ENCODE data around the gene IGDCC3.
A peak's percentile ranks its signal among the peaks of the same experiment; 100 is the strongest.

IGDCC3 gene

DNA sequence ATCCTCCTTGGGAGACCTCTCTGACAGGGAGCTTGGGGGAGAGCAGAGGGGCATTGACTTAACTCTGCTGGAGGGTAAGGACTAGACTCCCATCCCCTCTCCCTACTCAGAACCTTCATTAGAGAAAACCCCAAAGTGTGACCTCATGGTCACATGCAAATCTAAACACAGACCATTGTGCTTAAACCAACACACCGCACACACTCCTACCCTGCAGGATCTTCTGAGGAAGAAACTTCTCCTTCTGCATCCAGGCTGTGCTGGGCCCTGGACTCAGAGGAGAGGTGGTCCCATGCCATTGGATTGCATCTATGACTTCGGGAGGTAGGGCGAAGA is 90.3 kb downstream of the IGDCC3 start:
- H3K9ac ChIP-seq (ENCODE audit: low read depth, low read length) = no peak overlapping the region; the same call in 1 of the 2 replicates
- H3K36me3 ChIP-seq (ENCODE audit: insufficient read depth, low read length) = no peaks in the 10 kb centered on the region
- H3K9me3 ChIP-seq (ENCODE audit: control insufficient read depth, insufficient read depth, low read length) = no peaks in the 10 kb centered on the region
- peaks cover 12% of the 10 kb centered on the region for H3K4me1 ChIP-seq (ENCODE audit: insufficient read depth, low read length)

DNA sequence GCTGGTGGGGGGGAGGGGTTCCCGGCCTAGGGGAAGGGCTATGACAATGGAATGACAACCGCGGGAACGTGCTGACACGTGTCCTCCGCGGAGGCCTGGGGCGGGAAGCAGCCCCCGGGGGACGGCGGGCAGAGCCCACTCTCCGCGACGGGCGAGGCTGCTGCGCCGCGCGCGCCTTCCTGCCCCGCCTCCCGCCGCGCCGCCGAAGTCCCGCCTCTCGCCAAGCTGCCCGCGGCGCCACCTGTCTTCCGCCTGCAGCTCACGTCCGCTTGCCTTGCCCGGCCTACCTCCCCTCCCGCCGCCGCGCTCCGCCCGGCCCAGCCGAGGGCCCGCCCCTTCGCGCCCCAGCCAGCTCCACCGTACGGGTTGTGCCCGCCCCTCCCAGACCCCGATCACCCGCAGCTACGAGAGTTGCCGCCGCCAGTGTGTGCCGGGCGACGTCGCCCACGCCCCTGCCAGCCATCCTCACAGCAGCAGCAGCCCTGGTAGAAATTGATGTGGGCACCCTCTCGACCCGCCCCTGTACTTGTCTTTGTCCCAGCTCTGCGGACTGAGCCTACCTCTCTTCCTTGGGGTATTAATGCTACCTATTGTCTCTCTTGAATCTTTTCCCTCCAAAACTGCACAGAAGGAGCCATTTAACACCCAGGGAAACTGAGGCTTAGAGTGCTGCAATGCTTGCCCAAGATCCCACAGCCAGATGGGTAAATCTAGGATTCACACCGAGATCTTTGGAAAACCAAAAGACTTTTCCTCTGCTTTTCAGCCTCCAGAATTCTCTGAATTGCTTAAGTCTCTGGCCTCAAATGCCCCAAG is 90.9 kb downstream of the IGDCC3 start, which contains the start of gene PARP16:
Gene PARP16, minus strand, starts transcription at position 180 of the 816 bp plus-strand sequence. CDS start 457 bp downstream, outside the sequence.
- Histone ChIP-seq H3K9me3 (ENCODE audit: control insufficient read depth, insufficient read depth, low read length) (no peaks in the 10 kb centered on the region), H3K36me3 (ENCODE audit: insufficient read depth, low read length) (no peaks in the 10 kb centered on the region), H3K4me1 (ENCODE audit: insufficient read depth, low read length) (peaks cover 12% of the 10 kb centered on the region), H3K9ac (ENCODE audit: low read depth, low read length) (peak within 1 kb of the TSS; percentile 68)

DNA sequence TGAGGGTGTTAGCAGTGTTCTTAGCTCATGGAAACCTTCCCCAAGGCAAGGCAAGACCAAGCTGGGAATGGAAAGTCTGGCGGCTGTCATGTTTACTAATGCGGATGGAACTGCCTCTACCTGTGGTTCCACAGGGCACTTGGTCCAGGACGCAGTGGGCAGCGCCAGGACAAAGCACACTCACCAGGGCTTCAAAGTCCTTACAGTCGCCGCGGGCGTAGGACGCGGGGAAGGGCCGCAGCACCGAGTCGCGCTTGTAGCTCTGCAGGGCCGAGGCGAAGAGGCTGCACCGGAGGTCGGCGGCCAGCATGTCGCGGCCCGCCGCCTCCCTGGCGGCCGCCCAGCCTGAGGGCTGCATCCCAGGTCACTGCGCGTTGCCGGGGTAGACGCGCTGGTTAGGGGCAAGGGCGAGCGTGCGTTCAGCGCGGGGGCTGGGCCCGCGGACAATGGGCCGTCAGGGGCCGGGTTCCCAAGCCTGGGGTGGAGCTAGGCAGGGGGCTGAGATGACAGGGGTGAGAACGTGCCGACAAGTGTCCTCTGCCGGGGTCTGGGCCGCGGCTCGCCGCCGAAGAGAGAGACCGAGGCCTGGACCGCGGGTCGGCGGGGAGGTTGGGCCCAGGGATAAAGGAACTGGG is 91.6 kb downstream of the IGDCC3 start:
- Histone ChIP-seq H3K9ac (ENCODE audit: low read depth, low read length) (peak overlapping the region; percentile 68), H3K9me3 (ENCODE audit: control insufficient read depth, insufficient read depth, low read length) (no peaks in the 10 kb centered on the region), H3K4me1 (ENCODE audit: insufficient read depth, low read length) (peaks cover 12% of the 10 kb centered on the region), H3K36me3 (ENCODE audit: insufficient read depth, low read length) (no peaks in the 10 kb centered on the region)

DNA sequence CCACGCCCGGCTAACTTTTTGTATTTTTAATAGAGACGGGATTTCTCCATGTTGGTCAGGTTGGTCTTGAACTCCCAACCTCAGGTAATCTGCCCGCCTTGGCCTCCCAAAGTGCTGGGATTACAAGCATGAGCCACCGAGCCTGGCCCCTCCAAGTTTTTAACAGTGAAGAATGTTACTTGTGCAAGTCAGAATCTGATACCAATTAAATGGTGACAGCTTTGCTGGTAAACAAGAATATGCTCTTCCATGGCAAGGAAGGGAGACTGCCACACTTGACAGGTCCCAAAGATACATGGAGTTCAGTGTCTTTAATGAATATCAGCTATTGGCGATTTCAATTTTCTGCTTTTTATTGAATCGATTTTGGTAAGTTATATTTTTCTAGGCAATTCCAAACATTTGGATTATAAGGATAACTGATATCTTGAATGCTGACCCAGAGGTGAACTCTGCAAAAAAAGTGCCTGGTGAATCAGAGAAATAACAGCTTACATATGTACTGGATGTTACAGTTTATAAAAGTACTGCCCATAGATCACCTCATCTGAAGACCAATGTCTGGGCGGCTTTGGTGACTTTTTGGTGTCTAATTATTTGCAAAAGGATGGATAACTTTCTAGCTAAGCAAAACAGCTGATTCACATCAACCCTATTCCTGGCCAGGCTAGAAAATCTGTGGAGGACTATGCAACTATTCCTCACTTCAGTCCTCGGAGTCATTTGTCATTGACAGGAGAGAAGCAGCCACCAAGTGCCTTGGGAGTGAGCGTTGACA is 92.3 kb downstream of the IGDCC3 start:
- Histone ChIP-seq H3K9ac (ENCODE audit: low read depth, low read length) (peak overlapping the region; percentile 68), H3K36me3 (ENCODE audit: insufficient read depth, low read length) (no peaks in the 10 kb centered on the region), H3K4me1 (ENCODE audit: insufficient read depth, low read length) (peaks cover 12% of the 10 kb centered on the region), H3K9me3 (ENCODE audit: control insufficient read depth, insufficient read depth, low read length) (no peaks in the 10 kb centered on the region)

DNA sequence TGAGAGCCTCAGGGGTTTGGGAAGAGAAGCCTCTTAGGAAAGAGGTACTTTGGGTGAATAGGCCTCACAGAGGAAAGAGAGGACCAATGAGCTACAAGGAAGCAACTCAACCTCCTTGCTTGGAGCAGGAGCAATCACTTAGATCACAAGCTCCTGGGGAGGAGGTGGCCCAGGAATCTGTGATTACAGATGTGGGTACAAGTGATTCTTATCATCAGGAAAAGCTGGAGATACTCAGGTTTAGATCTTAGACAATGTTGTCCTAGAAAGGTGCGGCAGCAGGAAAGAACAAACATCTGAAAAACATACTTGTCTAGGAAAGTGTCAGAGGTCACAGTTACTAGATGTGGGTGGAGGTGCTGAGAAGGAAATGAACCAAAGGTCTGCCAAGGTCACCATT is 99.3 kb downstream of the IGDCC3 start:
- no peaks in the 10 kb centered on the region for H3K4me1 ChIP-seq (ENCODE audit: insufficient read depth, low read length)
- H3K9ac ChIP-seq (ENCODE audit: low read depth, low read length) = no peak overlapping the region
- no peaks in the 10 kb centered on the region for H3K9me3 ChIP-seq (ENCODE audit: control insufficient read depth, insufficient read depth, low read length)
- H3K36me3 ChIP-seq (ENCODE audit: insufficient read depth, low read length) = no peaks in the 10 kb centered on the region; the same call in 1 of the 2 replicates

Measured in ES-I3 (cell line).